Liver (tissue), 3 donors: ENCODE measurements around the gene NYNRIN.

ENCODE experiments used
- CTCF ChIP-seq: fragments of 150-350 bp; IDR thresholded peaks from 2 replicates; pipeline ENCODE4 v1.5.1; 2017; ENCODE audit warnings: improper control_type of control experiment, low read depth, low read length; ENCODE audit not compliant: missing input control
- FOXA2 ChIP-seq: IDR thresholded peaks from 2 replicates; pipeline ENCODE4 v1.6.1; 2016; ENCODE audit warnings: antibody characterized with exemption
- JUND ChIP-seq, 2 donors: IDR thresholded peaks; 2 replicates each; pipeline ENCODE4 v1.6.1; 2016; ENCODE audit warnings: antibody characterized with exemption in 2 of 2
- MAX ChIP-seq: IDR thresholded peaks from 2 replicates; pipeline ENCODE4 v1.6.1; 2016; ENCODE audit warnings: antibody characterized with exemption
- RAD21 ChIP-seq, 2 donors: IDR thresholded peaks; 2 replicates each; pipeline ENCODE4 v1.6.1; 2016; ENCODE audit warnings: antibody characterized with exemption in 2 of 2, mild to moderate bottlenecking in 2 of 2
- REST ChIP-seq: IDR thresholded peaks from 2 replicates; pipeline ENCODE4 v1.6.1; 2016; ENCODE audit warnings: antibody characterized with exemption, mild to moderate bottlenecking
- SP1 ChIP-seq: IDR thresholded peaks from 2 replicates; pipeline ENCODE4 v1.6.1; 2018; ENCODE audit warnings: antibody characterized with exemption, mild to moderate bottlenecking
- TAF1 ChIP-seq: conservative IDR thresholded peaks from 2 replicates; pipeline ENCODE4 v1.6.1; 2016; ENCODE audit warnings: antibody characterized with exemption, mild to moderate bottlenecking
- YY1 ChIP-seq: IDR thresholded peaks from 2 replicates; pipeline ENCODE4 v1.6.1; 2016; ENCODE audit warnings: antibody characterized with exemption, mild to moderate bottlenecking
- donor health status: healthy.
- donor health status: healthy.

GRCh38 chr14:24435192-24435810 is 36.5 kb downstream of the NYNRIN start:
- no peak for TF ChIP-seq CTCF
- no peak for TF ChIP-seq MAX
- TF ChIP-seq SP1 = no peak
- TF ChIP-seq FOXA2 = no peak
- no peak for TF ChIP-seq RAD21 (IDR thresholded peaks at IDR 0.05)
- no peak for TF ChIP-seq REST
- no peak for TF ChIP-seq TAF1
- TF ChIP-seq JUND (IDR thresholded peaks at IDR 0.05) = no peak
- TF ChIP-seq YY1 = no peak
